Measurements from ENCODE around the gene MPPED1.

The MPPED1 gene

DNA sequence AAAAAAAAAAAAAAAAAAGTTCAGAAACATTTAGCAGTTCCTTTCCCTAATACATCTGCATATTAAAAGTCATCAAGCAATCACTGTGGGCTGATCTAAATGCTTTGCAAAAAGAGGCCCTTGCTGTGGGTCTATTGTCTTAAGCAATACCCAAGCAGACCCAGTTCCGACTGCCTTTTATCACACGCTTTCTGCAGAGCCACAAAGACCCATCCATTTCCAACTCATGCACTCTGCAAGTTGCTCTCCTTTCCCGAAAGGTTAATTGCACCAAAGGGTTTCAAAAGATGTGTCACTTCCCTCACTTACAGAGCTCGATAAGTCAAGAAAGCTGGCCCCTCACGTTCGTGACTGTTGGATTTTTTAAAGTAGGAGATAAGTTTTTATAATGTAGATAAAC is 138.9 kb downstream of the MPPED1 start:
- DNase-seq = no peak

DNA sequence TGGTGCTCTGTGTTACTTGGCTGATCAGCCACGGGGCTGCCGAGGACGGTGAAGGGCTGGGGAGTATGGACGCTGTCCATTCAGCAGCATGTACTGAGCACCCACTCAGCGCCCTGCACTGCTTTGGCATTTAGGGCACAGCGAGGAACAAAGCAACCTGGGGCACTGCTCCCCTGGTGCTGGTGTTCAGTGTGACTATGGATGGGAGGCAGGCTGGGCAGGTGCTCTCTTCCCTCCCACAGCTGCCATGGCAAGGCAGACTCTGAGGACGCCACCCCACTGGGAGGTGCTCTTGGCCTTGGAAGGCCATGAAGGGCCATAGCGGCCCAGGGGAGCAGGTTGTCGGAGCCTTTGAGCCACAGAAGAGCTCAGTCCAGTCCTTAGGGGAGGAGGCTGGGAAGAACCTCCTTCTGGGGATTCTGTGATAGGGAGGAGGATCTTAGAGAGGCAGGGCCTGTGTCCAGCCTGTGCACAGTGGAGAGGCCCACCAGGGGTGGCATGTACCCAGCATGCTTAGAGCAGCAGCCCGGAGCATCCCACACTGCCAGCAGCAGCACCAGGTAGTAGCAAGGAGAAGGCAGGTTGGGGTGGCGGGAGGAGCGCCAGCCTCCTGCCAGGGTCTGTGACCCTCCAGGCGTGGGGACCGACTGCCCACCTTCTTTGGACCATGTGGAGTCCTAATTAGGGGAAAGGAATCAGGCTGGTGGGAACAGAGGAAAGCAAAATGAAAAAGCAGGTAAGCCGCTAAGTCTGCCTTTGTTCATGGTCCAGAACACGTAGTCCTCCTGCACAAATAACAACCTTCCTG is 141.8 kb downstream of the MPPED1 start:
- DNase-seq = no peak

DNA sequence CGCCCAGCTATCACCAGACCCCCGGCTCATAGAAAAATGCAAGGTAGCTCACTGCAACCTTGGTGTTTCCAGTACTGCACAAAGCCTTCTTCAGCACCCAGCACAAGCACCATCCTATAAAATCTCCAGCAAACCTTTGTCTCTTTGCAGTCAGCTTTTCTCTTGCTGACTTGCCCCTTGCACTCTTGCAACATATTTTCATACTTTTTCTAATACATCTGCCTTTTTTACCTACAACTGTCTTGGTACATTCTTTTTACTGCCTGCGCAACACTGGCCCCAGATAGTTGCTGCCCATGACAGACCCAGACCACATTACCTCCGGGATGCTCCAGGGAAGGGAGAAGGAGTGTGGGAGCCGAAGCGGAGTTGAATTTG is 142.4 kb downstream of the MPPED1 start:
- no peak for DNase-seq

DNA sequence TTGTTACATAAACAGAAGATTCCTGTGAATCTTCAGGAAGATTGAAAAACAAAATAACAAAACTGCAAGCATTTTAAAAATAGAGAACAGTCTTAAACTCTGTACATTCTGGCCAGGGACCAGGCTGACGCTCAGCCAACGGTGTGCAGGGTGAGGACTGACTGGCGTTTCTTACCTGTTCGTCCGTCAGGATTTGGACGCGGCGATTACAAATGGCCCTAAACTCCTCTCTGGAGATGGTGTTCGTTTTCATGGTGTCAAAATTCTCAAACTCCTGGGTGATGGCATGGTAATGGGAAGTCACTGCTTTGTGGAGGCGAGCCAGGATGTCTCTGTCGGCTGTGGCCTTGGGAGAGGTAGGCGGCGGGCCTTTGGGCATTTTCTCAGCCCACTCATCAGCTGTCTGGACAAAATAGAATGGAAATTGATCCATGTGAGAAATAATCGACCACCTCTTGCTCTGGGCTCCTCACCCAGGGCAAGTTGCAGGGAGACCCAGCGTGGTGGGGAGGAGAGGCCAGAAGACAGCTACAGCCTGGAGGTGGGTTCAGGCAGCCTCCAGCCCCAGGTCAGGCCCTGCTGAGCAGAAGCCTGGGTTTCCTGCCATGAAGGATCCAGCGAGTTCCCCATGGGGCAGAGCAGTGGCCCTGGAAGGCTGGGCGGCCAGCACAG is 143.0 kb downstream of the MPPED1 start:
- DNase-seq = no peak

DNA sequence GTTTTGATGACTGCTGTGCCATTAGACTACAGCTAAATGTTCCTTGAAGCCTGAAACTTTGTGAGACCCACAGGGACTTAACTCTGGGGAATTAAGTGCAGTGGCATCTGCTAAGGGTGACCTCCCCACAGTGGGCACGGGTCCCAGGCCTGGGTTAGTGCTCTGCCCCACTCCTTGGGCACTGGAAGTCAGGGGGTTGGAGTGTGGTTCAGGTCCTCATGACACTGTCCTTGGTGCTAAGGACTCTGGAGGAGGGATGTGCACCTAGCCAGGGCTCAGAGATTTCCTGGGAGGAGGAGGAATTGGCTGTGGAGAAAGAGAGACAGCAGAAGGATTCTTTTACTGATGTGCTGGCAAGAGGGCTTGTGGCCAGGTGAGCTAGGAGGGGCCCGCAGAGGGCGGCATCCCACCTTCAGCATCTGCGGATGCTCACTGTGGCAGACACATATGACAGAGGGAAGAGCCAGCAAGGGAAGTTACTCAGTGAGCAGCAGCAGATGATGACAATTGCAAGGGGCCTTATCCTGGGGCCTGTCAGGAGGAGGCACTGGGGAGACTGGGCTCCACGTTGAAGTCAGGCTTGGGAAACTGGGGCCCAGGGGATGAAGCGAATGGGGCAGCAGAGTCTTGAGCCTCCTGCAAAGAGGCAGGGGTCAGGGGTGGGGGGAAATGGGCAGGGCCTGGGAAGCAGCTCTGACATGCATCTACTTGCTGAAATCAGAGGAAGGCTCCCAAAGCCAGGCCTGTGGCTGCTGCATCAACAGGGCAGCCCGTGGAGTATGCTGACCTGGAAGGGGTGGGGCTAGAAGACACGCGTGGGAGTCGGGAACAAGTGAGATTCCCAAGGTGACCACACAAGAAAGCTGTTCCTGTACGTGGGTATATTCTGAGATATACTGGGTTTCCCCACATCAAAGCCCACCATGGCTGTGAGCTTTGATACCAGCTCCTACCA is 144.0 kb downstream of the MPPED1 start:
- DNase-seq = no peak
